Measurements from ENCODE around the gene PSMD13. TPM values are rescaled to one million over a fixed set of nuclear protein-coding genes. Genes with fewer than 3 reads are reported as not detected.

PSMD13 gene
- total and polyA plus RNA-seq, 2 donors from 2014 or later, result 87.7 to 115 TPM

GRCh38 chr11:253886-254270 lies 17.1 kb downstream of the PSMD13 start:
- intact Hi-C loops (cut with DNase I), result no loop called here
- Histone ChIP-seq H3K27ac (ENCODE audit: low read depth in 2 of 2, low read length in 2 of 2) (no peak overlapping the region), H3K9me3 (ENCODE audit: control insufficient read depth in 2 of 3, insufficient read depth in 1 of 3, low read length in 3 of 3) (no peaks in the 10 kb centered on the region), H3K4me1 (ENCODE audit: control insufficient read depth in 2 of 3, insufficient read depth in 2 of 3, low read depth in 1 of 3, low read length in 3 of 3) (no peaks in the 10 kb centered on the region), H3K36me3 (ENCODE audit: control insufficient read depth in 2 of 3, insufficient read depth in 3 of 3, low read length in 3 of 3) (peaks cover 2 to 20% (median 19%) of the 10 kb centered on the region in 3 donors), H3K27me3 (ENCODE audit: control insufficient read depth, insufficient read depth, low read length) (no peaks in the 10 kb centered on the region), H3K4me3 (ENCODE audit: low read length in 3 of 3) (no peak overlapping the region), H3K9ac (ENCODE audit: low read length in 3 of 3) (no peak overlapping the region)
- DNase-seq, result no peak
- no peak for FAIRE-seq
- TF ChIP-seq CTCF (IDR thresholded peaks at IDR 0.05; ENCODE audit: borderline replicate concordance, extremely low read depth, insufficient read depth), result no peak

- no peak overlapping the region for H3K4me3 ChIP-seq (ENCODE audit: low read length in 3 of 3)
- FAIRE-seq (no peak), DNase-seq (no peak)
- peaks cover 0 to 16% (median 15%) of the 10 kb centered on the region in 3 donors for H3K36me3 ChIP-seq (ENCODE audit: control insufficient read depth in 2 of 3, insufficient read depth in 3 of 3, low read length in 3 of 3)
- no peaks in the 10 kb centered on the region for H3K4me1 ChIP-seq (ENCODE audit: control insufficient read depth in 2 of 3, insufficient read depth in 2 of 3, low read depth in 1 of 3, low read length in 3 of 3)
- no peaks in the 10 kb centered on the region for H3K9me3 ChIP-seq (ENCODE audit: control insufficient read depth in 2 of 3, insufficient read depth in 1 of 3, low read length in 3 of 3)
- no peak overlapping the region for H3K27ac ChIP-seq (ENCODE audit: low read depth in 2 of 2, low read length in 2 of 2)
- H3K9ac ChIP-seq (ENCODE audit: low read length in 3 of 3), result no peak overlapping the region
- no peak for TF ChIP-seq CTCF (IDR thresholded peaks at IDR 0.05; ENCODE audit: borderline replicate concordance, extremely low read depth, insufficient read depth)
- intact Hi-C loops (cut with DNase I), result no loop called here
- H3K27me3 ChIP-seq (ENCODE audit: control insufficient read depth, insufficient read depth, low read length), result no peaks in the 10 kb centered on the region
These were observed 18.4 kb downstream of the PSMD13 start for GRCh38 chr11:255176-255575.

DNA sequence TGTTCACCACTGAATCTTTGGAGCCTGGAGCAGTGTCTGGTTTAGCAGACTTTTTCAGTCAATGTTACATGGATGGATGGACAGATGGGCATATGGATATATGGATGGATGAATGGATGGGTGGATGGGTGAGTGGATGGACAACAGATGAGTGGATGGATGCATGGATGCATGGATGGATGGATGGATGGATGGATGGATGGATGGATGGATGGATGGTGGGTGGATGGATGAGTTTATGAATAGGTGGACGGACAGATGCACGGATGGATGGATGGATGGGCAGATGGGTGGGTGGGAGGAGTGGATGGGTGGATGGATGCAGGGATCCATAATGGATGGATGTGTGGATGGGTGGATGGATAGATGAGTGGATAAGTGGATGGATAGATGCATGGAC lies 19.0 kb downstream of the PSMD13 start:
- Histone ChIP-seq H3K9me3 (ENCODE audit: control insufficient read depth in 2 of 3, insufficient read depth in 1 of 3, low read length in 3 of 3) (no peaks in the 10 kb centered on the region), H3K9ac (ENCODE audit: low read length in 3 of 3) (no peak overlapping the region), H3K27me3 (ENCODE audit: control insufficient read depth, insufficient read depth, low read length) (no peaks in the 10 kb centered on the region), H3K4me3 (ENCODE audit: low read length in 3 of 3) (no peak overlapping the region), H3K27ac (ENCODE audit: low read depth in 2 of 2, low read length in 2 of 2) (no peak overlapping the region), H3K36me3 (ENCODE audit: control insufficient read depth in 2 of 3, insufficient read depth in 3 of 3, low read length in 3 of 3) (peaks cover 0 to 16% (median 10%) of the 10 kb centered on the region in 3 donors), H3K4me1 (ENCODE audit: control insufficient read depth in 2 of 3, insufficient read depth in 2 of 3, low read depth in 1 of 3, low read length in 3 of 3) (no peaks in the 10 kb centered on the region)
- TF ChIP-seq CTCF (IDR thresholded peaks at IDR 0.05; ENCODE audit: borderline replicate concordance, extremely low read depth, insufficient read depth), result no peak
- FAIRE-seq (no peak), DNase-seq (no peak)
- intact Hi-C loops (cut with DNase I), result no loop called here
